ENCODE results near the gene COL4A2.
A peak's percentile ranks its signal among the peaks of the same experiment; 100 is the strongest.
"Not testable (repeated sequence)": the region's sequence is repeated elsewhere in the genome, so short reads cannot be mapped to it uniquely, and the experiment has no call there.

Gene COL4A2

GRCh38 chr13:110319397-110319773, 12.3 kb downstream of the COL4A2 start:
- Histone ChIP-seq H3K4me1 (ENCODE audit: control insufficient read depth in 1 of 2, insufficient read depth in 2 of 2, low read length in 2 of 2) (peaks cover 0 to 74% of the 10 kb centered on the region in 2 donors), H3K27ac (ENCODE audit: low read length) (peak overlapping the region; percentile 70), H3K27me3 (ENCODE audit: low read depth, low read length) (no peaks in the 10 kb centered on the region), H3K9me3 (ENCODE audit: control insufficient read depth in 1 of 2, low read length in 2 of 2) (no peaks in the 10 kb centered on the region), H3K4me3 (ENCODE audit: low read depth in 1 of 2, low read length in 2 of 2) (no peak overlapping the region), H3K36me3 (ENCODE audit: control insufficient read depth in 1 of 2, insufficient read depth in 2 of 2, low read length in 2 of 2) (peaks cover 5 to 11% of the 10 kb centered on the region in 2 donors)

- Histone ChIP-seq H3K4me1 (ENCODE audit: control insufficient read depth in 1 of 2, insufficient read depth in 2 of 2, low read length in 2 of 2) (peaks cover 0 to 73% of the 10 kb centered on the region in 2 donors), H3K4me3 (ENCODE audit: low read depth in 1 of 2, low read length in 2 of 2) (no peak overlapping the region), H3K27ac (ENCODE audit: low read length) (peak overlapping the region; percentile 70), H3K27me3 (ENCODE audit: low read depth, low read length) (no peaks in the 10 kb centered on the region), H3K36me3 (ENCODE audit: control insufficient read depth in 1 of 2, insufficient read depth in 2 of 2, low read length in 2 of 2) (peaks cover 0 to 11% of the 10 kb centered on the region in 2 donors), H3K9me3 (ENCODE audit: control insufficient read depth in 1 of 2, low read length in 2 of 2) (no peaks in the 10 kb centered on the region)
Measured at GRCh38 chr13:110319774-110320509, 12.9 kb downstream of the COL4A2 start.

DNA sequence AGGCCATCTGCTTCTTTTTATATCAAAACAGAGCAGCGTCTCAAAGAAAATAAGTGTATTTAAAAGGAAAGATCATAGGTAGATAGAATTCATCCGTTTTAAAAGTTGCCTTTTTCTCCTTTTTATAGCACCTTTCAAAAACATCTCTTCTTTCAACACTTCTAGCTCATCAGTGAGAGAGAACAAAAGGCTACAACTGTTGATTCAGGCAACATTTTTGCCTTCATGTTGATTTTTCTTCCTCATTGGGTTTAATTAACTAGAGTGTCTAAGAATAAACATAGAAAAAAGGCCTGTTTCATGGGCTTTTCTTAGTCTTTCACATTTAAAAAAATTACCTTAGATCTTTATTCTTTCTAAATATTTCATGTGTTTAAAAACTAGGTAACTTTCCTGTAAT, 13.6 kb downstream of the COL4A2 start:
- Histone ChIP-seq H3K27ac (ENCODE audit: low read length) (peak overlapping the region; percentile 54), H3K36me3 (ENCODE audit: control insufficient read depth in 1 of 2, insufficient read depth in 2 of 2, low read length in 2 of 2) (peaks cover 0 to 11% of the 10 kb centered on the region in 2 donors), H3K4me3 (ENCODE audit: low read depth in 1 of 2, low read length in 2 of 2) (no peak overlapping the region), H3K9me3 (ENCODE audit: control insufficient read depth in 1 of 2, low read length in 2 of 2) (no peaks in the 10 kb centered on the region), H3K4me1 (ENCODE audit: control insufficient read depth in 1 of 2, insufficient read depth in 2 of 2, low read length in 2 of 2) (peaks cover 0 to 71% of the 10 kb centered on the region in 2 donors), H3K27me3 (ENCODE audit: low read depth, low read length) (no peaks in the 10 kb centered on the region)

- H3K27me3 ChIP-seq (ENCODE audit: low read depth, low read length); H3K9me3 ChIP-seq (ENCODE audit: control insufficient read depth in 1 of 2, low read length in 2 of 2); H3K36me3 ChIP-seq (ENCODE audit: control insufficient read depth in 1 of 2, insufficient read depth in 2 of 2, low read length in 2 of 2); H3K4me3 ChIP-seq (ENCODE audit: low read depth in 1 of 2, low read length in 2 of 2): not testable (repeated sequence)
- Histone ChIP-seq H3K27ac (ENCODE audit: low read length) (peak overlapping the region; percentile 34), H3K4me1 (ENCODE audit: control insufficient read depth in 1 of 2, insufficient read depth in 2 of 2, low read length in 2 of 2) (peaks cover 0 to 62% of the 10 kb centered on the region in 2 donors)
Measured at GRCh38 chr13:110321573-110321972, 14.5 kb downstream of the COL4A2 start.

- Histone ChIP-seq H3K4me3 (ENCODE audit: low read depth in 1 of 2, low read length in 2 of 2) (peak overlapping the region in 1 of 2 donors; percentile 5), H3K36me3 (ENCODE audit: control insufficient read depth in 1 of 2, insufficient read depth in 2 of 2, low read length in 2 of 2) (peaks cover 0 to 4% of the 10 kb centered on the region in 2 donors), H3K9me3 (ENCODE audit: control insufficient read depth in 1 of 2, low read length in 2 of 2) (no peaks in the 10 kb centered on the region), H3K27me3 (ENCODE audit: low read depth, low read length) (no peaks in the 10 kb centered on the region), H3K4me1 (ENCODE audit: control insufficient read depth in 1 of 2, insufficient read depth in 2 of 2, low read length in 2 of 2) (peaks cover 0 to 57% of the 10 kb centered on the region in 2 donors), H3K27ac (ENCODE audit: low read length) (peak overlapping the region; percentile 34)
Measured at GRCh38 chr13:110322126-110322827, 15.2 kb downstream of the COL4A2 start.

GRCh38 chr13:110322828-110323171, 15.7 kb downstream of the COL4A2 start:
- Histone ChIP-seq H3K9me3 (ENCODE audit: control insufficient read depth in 1 of 2, low read length in 2 of 2) (no peaks in the 10 kb centered on the region), H3K27ac (ENCODE audit: low read length) (no peak overlapping the region), H3K4me1 (ENCODE audit: control insufficient read depth in 1 of 2, insufficient read depth in 2 of 2, low read length in 2 of 2) (peaks cover 0 to 52% of the 10 kb centered on the region in 2 donors), H3K4me3 (ENCODE audit: low read depth in 1 of 2, low read length in 2 of 2) (peak overlapping the region in 1 of 2 donors; percentile 5), H3K27me3 (ENCODE audit: low read depth, low read length) (no peaks in the 10 kb centered on the region), H3K36me3 (ENCODE audit: control insufficient read depth in 1 of 2, insufficient read depth in 2 of 2, low read length in 2 of 2) (no peaks in the 10 kb centered on the region)

DNA sequence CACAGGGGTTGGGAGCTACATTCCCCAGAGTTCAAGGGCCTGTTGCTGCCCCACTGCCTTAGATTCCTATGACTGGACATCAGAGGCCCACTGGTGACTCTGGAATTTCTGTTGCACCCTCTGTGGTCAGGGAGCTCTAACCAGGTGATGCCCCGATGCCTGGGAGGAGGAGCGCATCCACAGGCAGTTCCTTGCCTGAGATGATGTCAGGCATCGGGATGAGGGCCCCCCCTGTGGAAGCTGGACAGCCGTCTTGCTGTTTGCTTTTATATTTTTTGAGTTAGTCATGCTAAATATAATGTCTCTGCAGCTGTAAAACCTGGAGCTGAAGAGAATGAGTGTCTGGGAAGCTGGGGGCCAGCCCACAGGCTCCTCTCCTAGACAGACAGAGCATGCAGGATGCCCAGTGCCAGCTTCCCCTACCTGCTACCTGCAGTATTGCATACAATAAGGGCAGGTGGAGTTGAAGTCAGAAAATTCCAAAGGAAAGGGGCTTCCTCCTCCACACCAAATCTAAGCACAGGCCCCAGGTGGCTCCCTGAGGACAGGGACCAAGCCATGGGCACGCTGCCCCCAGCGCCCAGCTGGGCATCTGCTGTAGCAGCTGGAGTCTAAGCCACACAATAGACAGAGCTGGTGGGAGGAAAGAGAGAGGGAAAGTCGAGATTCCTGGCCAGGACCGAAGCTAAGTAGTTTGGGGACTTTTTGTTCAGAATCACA, 16.2 kb downstream of the COL4A2 start:
- no peak overlapping the region for H3K27ac ChIP-seq (ENCODE audit: low read length)
- no peaks in the 10 kb centered on the region for H3K9me3 ChIP-seq (ENCODE audit: control insufficient read depth in 1 of 2, low read length in 2 of 2)
- H3K4me3 ChIP-seq (ENCODE audit: low read depth in 1 of 2, low read length in 2 of 2), result no peak overlapping the region
- no peaks in the 10 kb centered on the region for H3K36me3 ChIP-seq (ENCODE audit: control insufficient read depth in 1 of 2, insufficient read depth in 2 of 2, low read length in 2 of 2)
- H3K4me1 ChIP-seq (ENCODE audit: control insufficient read depth in 1 of 2, insufficient read depth in 2 of 2, low read length in 2 of 2), result peaks cover 0 to 47% of the 10 kb centered on the region in 2 donors
- H3K27me3 ChIP-seq (ENCODE audit: low read depth, low read length), result no peaks in the 10 kb centered on the region

DNA sequence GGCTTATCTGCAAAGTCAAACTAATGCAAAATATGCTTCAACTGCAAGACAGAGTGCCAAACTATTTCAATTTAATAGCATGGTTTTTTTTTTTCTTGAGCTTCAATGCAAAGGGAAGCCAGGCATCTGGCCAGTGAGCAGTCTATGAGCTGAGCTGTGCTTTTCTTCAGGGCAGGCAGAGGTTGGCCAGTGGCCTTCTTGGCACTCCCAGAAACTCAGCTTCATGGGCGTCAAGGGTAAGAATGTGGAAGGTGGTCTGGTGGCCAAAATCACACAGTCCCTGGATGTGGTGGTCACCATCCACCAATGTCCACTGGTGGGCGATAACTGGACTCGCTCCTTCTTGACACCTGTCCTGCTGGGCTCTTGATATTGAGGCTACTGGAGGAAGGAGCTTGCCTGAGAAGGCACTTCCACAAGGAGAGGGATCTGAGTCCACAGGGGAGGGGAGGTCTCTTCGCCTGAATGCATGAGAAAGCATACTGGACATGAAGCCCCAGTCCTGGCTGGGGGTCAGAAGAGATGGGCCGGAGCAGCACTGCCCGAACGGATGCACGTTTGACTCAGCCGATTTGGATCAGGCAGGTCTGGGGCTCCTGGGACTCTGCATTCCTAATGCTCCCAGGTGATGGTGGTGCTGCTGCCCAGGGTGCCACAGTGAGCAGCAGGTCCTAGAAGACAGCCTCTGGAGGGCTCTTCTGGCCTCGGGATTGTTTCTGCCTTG, 17.1 kb downstream of the COL4A2 start:
- H3K36me3 ChIP-seq (ENCODE audit: control insufficient read depth in 1 of 2, insufficient read depth in 2 of 2, low read length in 2 of 2), result no peaks in the 10 kb centered on the region
- no peaks in the 10 kb centered on the region for H3K27me3 ChIP-seq (ENCODE audit: low read depth, low read length)
- no peak overlapping the region for H3K4me3 ChIP-seq (ENCODE audit: low read depth in 1 of 2, low read length in 2 of 2)
- no peak overlapping the region for H3K27ac ChIP-seq (ENCODE audit: low read length)
- peaks cover 0 to 40% of the 10 kb centered on the region in 2 donors for H3K4me1 ChIP-seq (ENCODE audit: control insufficient read depth in 1 of 2, insufficient read depth in 2 of 2, low read length in 2 of 2)
- no peaks in the 10 kb centered on the region for H3K9me3 ChIP-seq (ENCODE audit: control insufficient read depth in 1 of 2, low read length in 2 of 2)

DNA sequence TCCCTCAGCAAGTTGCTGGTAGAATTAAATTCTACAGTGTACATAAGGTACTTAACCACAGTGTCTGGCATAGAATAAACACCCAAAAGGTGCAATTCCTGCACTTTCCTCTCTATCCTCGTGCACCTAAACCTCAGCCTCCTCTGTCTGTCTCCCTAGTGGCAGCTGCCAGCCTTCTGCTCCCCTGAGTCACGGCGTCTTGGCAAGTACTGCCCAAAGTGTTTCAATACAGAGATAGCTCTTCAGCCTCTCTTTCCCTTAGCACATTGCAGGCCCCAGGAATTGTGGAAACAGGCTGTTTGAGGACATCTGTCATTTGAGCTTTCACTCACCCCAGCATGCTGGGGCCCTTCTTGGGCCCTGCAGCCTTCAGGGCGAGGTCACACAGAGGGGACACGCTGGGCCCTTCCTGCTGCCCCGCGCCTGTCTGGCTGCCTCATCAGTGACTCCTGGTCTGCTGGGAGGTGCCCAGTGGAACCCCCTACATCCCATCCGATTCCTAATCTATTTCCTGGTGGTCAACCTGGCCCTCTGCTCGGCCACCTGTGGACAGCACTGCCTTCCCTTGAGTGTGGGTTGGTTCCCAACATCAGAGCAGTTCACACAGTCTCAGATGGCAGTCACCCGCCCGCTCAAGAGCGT, 19.3 kb downstream of the COL4A2 start:
- Histone ChIP-seq H3K4me1 (ENCODE audit: control insufficient read depth in 1 of 2, insufficient read depth in 2 of 2, low read length in 2 of 2) (peaks cover 6 to 40% of the 10 kb centered on the region in 2 donors), H3K27me3 (ENCODE audit: low read depth, low read length) (no peaks in the 10 kb centered on the region), H3K27ac (ENCODE audit: low read length) (peak overlapping the region; percentile 10), H3K36me3 (ENCODE audit: control insufficient read depth in 1 of 2, insufficient read depth in 2 of 2, low read length in 2 of 2) (no peaks in the 10 kb centered on the region), H3K9me3 (ENCODE audit: control insufficient read depth in 1 of 2, low read length in 2 of 2) (no peaks in the 10 kb centered on the region), H3K4me3 (ENCODE audit: low read depth in 1 of 2, low read length in 2 of 2) (no peak overlapping the region)

DNA sequence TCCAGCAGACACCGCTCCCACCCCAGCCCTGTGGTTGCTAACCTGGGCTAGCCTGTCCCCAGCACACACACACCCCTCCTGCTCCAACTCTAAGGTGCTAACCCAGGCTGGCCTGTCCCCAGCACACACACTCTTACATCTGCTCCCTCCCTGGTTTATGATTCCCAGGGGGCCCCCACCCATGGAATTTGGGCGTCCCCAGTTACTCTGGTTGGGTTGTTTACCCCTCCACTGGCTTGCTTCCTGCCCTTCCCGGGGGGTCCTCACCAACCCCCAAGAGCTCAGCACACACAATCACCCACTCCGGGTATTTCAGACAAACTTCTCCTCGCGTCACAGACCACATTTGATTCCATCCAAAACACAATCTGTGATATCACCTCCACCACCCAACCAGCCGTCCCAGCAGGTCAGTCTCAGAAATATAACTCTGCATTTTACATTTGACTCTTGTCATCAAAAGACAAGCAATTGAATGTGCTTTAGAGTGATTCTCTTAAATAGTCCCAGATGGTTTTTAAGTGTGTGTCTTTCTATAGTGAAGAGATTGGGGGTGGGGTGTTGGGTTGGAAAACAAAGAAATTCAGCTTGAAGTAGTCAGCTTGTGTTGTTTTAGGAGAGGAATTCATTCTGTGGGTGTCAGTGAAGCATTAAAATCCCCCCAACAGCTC, 20.1 kb downstream of the COL4A2 start:
- Histone ChIP-seq H3K36me3 (ENCODE audit: control insufficient read depth in 1 of 2, insufficient read depth in 2 of 2, low read length in 2 of 2) (no peaks in the 10 kb centered on the region), H3K4me3 (ENCODE audit: low read depth in 1 of 2, low read length in 2 of 2) (no peak overlapping the region), H3K4me1 (ENCODE audit: control insufficient read depth in 1 of 2, insufficient read depth in 2 of 2, low read length in 2 of 2) (peaks cover 6 to 39% of the 10 kb centered on the region in 2 donors), H3K27me3 (ENCODE audit: low read depth, low read length) (no peaks in the 10 kb centered on the region), H3K27ac (ENCODE audit: low read length) (peak overlapping the region; percentile 10), H3K9me3 (ENCODE audit: control insufficient read depth in 1 of 2, low read length in 2 of 2) (no peaks in the 10 kb centered on the region)
